Adipose tissue (tissue), 3 donors: ENCODE measurements around the gene NPIPA3. TPM values are rescaled to one million over a fixed set of nuclear protein-coding genes. Genes with fewer than 3 reads are reported as not detected.
"Not testable (repeated sequence)": the region's sequence is repeated elsewhere in the genome, so short reads cannot be mapped to it uniquely, and the experiment has no call there.

Experiments used
- H3K27ac ChIP-seq: one replicate; pipeline ENCODE4 v1.5.1; 2013; ENCODE audit warnings: low read depth, low read length
- WGBS, 3 donors: extraction: QIAGEN DNeasy Blood & Tissue Kit; methylation state at CpG; one replicate each; pipeline ENCODE4 v1.1.7; 2013; 5-methylcytosine and 5-hydroxymethylcytosine counted together
- polyA plus RNA-seq, 3 donors: library from polyadenylated mRNA; stranded (reverse); fragments of 200-250 nt; gene quantifications; one replicate each; pipeline ENCODE4 v1.2.3, GENCODE V29; 2013
- donor health status: healthy with polysubstance abuse.
- donor health status: Bipolar disorder and iron deficiency.
- donor health status: healthy.

Gene NPIPA3
- polyA plus RNA-seq, result 1 to 10 TPM in 2 of 3 donors, under 1 TPM in 1; 0.32 to 3.1 (median 2.6) TPM

GRCh38 chr16:14703156-14704011, at the start of gene NPIPA3:
Gene NPIPA3 (plus strand): TSS chr16:14703411. CDS start chr16:14708944, 5,533 bp downstream.
- no CpG with 5 or more reads among the region's 73 CpGs for WGBS, 3 donors
- H3K27ac ChIP-seq, result not testable (repeated sequence)

DNA sequence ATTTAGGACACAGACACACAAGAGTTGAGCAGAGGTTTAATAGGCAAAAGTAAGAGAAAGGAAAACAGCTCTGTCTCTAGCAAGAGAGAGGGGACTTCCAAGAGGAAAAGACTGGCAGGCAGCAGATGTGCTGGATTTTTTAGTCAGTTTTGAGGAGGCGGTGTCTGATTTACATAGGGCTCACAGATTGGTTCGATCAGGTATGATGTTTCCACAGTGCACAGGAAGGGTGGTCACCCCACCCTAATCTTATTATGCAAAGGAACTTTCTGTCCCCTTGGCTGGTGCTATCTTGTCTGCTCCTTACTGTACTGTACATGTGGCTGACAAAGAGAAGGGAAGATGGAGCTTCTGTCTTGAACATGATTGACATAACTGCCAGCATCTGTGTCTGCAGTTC, 45.1 kb upstream of the NPIPA3 start:
- H3K27ac ChIP-seq, result no peak overlapping the region
- 89 to 92% (median 89%) methylated on average over 2 of the region's 2 CpGs for WGBS, 3 donors

DNA sequence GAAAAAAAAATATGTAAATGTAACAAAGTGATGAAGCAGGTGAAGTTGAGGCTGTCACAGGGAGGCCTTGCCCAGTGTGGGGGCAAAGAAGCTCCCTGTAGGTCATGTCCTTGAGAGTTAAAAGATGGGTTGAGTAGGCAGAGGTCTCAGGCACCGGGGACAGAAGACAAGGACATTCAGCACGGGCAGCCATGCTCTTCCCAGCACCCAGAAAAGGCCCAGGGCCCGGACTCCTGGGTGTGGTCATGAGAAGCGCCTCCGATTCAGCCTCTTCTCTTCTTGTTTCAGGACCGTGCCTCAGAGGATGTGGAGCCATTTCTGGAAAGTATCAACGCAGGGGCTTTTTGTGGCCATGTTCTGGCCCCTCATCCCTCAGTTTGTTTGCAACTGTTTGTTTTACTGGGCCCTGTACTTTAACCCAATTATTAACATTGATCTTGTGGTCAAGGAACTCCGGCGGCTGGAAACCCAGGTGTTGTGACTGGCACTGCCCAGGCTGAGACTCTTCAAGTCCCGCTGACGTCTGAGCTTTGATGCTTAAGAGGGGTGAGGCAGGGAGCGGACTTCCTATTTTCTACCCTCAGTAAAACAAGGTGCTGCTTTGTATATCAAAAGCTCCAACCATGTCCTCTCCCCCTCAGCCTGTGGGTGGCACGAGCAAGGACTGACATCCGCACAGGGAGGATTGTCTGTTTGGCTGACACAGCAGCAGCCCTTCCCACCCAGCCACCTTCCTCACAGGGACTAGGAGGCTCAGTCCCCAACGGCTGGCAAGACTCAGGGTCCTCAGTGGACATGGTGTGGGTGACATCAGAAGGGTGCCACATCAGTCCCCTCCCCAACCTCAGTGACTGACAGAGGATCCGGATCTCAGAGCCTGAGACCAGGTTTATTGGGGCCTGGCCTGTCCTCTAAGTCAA, 35.6 kb upstream of the NPIPA3 start:
- 57 to 92% (median 89%) methylated on average over 16 of the region's 16 CpGs for WGBS, 3 donors

DNA sequence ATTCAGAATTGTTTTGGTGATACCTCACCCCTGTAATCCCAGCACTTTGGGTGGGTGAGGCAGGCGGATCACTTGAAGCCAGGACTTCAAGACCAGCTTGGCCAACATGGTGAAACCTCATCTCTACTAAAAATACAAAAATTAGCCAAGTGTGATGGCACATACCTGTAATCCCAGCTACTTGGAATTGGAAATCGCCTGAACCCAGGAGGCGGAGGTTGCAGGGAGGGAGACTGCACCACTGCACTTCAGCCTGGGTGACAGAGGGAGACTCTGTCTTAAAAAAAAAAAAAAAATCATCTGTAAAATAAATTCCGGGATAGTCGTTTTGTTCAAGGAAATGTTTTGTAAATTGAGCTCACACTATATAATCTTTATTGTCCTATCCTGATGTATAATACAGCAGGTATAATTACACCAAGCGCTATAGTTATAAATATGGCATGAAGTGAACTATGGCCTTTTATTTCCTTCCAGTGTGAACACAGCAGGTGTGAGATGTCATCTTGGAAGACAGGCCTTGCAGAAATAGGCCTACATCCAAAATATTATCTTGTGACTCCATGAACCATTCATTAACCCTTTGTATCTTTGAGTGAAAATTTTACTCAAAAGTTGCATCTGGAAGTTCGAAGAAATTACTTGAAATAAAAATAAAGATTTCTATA, 34.5 kb upstream of the NPIPA3 start:
- no peak overlapping the region for H3K27ac ChIP-seq
- WGBS, 3 donors, result 41 to 82% (median 78%) methylated on average over 7 of the region's 7 CpGs

More for the DNA sequence above, 35.6 kb upstream of the NPIPA3 start:
- no peak overlapping the region for H3K27ac ChIP-seq

- H3K27ac ChIP-seq, result no peak overlapping the region
- 43 to 97% (median 85%) methylated on average over 4 of the region's 4 CpGs for WGBS, 3 donors
Measured at GRCh38 chr16:14669776-14670175, 33.4 kb upstream of the NPIPA3 start.

DNA sequence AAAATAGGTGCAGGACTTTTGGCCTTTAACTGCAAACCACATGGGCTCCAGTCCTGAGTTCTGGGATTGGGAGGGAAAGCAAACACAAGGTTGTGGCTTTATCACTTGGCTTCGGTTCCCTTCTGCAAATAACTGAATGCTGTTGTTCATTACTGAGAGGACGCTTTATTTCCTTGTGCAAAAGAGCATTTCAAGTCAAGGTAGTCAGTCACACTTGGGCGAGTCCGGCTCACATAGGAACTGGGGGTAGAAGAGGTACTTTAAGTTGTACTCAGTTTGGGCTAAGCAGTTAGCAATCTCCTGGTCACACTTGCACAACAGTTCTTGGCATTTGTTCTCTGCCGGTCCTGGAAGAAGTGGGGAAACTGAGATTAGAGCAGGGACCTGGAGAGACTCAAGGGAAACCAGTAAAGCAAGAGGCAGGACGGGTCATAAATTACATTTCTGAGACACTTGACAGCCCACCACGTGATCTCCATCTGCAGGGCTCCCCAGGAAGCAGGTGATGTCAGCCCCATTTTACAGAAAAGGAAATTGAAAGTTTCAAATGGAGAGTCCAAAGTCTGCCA, 30.7 kb upstream of the NPIPA3 start:
- WGBS, 3 donors, result 20 to 64% (median 61%) methylated on average over 7 of the region's 7 CpGs
- H3K27ac ChIP-seq, result no peak overlapping the region

GRCh38 chr16:14676633-14677032, 26.6 kb upstream of the NPIPA3 start:
- 83 to 93% (median 89%) methylated on average over 3 of the region's 3 CpGs for WGBS, 3 donors
- no peak overlapping the region for H3K27ac ChIP-seq

- H3K27ac ChIP-seq, result no peak overlapping the region
- 90 to 99% (median 95%) methylated on average over 5 of the region's 5 CpGs for WGBS, 3 donors
Measured at GRCh38 chr16:14677627-14678026, 25.6 kb upstream of the NPIPA3 start.

- 78 to 89% (median 81%) methylated on average over 11 of the region's 11 CpGs for WGBS, 3 donors
- no peak overlapping the region for H3K27ac ChIP-seq
Measured at GRCh38 chr16:14678748-14679497, 24.3 kb upstream of the NPIPA3 start.

GRCh38 chr16:14680396-14680795, 22.8 kb upstream of the NPIPA3 start:
- WGBS, 3 donors, result 87 to 89% (median 87%) methylated on average over 7 of the region's 7 CpGs
- not testable (repeated sequence) for H3K27ac ChIP-seq

DNA sequence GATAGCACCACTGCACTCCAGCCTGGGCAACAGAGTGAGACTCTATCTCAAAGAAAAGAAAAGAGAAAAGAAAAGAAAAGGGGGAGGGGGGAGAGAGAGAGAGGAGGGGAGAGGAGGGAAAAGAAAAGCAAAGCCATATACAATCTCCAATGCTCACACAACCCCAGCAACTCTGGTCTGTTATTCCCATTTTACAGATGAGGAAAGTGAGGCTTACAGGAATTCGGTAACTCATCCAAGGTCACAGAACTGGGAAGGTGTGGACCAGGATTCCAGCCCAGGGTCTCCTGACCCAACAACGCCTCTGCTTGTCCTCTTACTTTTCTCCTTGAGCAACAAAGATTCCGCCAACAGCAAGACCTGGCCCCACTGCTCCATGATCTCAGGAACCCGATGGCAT, 22.1 kb upstream of the NPIPA3 start:
- WGBS, 3 donors, result 95 to 100% (median 97%) methylated on average over 4 of the region's 4 CpGs
- no peak overlapping the region for H3K27ac ChIP-seq

DNA sequence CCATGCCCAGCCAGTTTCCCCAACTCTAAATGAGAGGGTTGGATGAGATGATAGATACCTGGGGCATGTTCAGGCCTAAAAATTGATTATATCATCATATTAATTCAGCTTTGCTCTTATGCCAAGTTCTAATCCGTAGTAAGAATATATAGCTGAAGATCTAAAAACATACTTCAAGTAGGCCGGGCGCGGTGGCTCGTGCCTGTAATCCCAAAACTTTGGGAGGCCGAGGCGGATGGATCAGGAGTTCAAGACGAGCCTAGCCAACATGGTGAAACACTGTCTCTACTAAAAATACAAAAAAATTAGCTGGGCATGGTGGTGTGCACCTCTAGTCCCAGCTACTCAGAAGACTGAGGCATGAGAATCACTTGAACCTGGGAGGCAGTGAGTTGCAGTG, 21.1 kb upstream of the NPIPA3 start:
- WGBS, 3 donors, result 93 to 95% (median 95%) methylated on average over 8 of the region's 8 CpGs
- H3K27ac ChIP-seq, result no peak overlapping the region

DNA sequence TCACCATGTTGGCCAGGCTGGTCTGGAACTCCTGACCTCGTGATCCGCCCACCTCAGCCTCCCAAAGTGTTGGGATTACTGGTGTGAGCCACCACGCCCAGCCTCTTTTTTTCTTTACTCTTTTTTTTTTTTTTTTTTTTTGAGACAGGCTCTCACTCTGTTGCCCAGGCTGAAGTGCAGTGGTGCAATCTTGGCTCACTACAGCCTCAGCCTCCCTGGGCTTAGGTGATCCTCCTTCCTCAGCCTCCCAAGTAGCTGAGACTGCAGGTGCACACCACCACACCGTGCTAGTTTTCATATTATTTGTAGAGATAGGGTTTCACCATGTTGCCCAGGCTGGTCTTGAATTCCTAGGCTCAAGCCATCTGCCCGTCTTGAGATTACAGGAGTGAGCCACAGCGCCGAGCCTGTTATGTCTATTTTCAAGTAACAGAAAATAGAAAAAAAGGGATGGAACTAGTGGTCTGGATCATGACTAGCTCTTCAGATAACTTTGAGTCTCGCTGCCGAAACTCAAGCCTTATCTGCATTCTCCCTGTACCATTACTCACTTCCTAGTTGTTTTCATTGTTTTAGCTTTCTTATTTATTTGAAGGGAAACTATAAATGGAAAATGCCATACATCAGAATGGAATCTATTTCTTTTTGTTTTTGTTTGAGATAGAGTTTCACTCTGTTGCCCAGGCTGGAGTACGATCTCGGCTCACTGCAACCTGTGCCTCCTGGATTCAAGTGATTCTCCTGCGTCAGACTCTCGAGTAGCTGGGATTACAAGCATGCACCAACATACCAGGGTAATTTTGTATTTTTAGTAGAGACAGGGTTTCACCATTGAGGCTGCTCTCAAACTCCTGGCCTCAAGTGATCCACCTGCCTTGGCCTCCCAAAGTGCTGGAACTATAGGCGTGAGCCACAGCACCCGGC, 17.1 kb upstream of the NPIPA3 start:
- WGBS, 3 donors, result 77 to 90% (median 80%) methylated on average over 15 of the region's 15 CpGs
- H3K27ac ChIP-seq, result not testable (repeated sequence)

DNA sequence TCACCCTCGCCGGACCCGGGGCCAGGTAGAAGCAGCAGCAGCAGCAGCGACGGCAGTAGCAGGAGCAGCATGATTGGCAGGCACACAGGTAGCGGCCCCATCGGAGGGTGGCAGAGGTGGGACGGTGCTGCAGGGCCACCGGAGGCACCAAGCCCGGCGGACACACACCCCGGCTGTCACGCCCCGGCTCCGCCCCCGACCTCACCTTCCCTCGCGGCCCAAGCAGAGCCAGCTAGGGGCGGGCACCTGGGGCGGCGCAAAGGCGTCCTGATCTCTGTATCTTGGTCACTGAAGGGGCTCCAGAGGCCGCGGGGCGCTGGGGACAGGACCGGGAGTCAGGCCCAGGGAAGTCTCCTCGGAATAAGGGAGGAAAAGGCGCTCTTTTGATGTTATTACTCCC, 9.1 kb upstream of the NPIPA3 start, which contains the start of gene PLA2G10:
Gene PLA2G10 (minus strand): TSS at position 180 of the 400 bp plus-strand sequence. CDS start 79 bp downstream, at position 101.
- WGBS, 3 donors, result no CpG with 5 or more reads among the region's 28 CpGs
- not testable (repeated sequence) for H3K27ac ChIP-seq

GRCh38 chr16:14701859-14702258, 1.4 kb upstream of the NPIPA3 start:
- not testable (repeated sequence) for H3K27ac ChIP-seq
- WGBS, 3 donors, result 38 to 80% (median 63%) methylated on average over 1 to 2 of the region's 7 CpGs

- WGBS, 3 donors, result no CpG with 5 or more reads among the region's 11 CpGs
Measured at GRCh38 chr16:14702672-14703071, 539 bp upstream of the NPIPA3 start.

GRCh38 chr16:14733233-14733632, 30.0 kb downstream of the NPIPA3 start:
- WGBS, 3 donors, result no CpG with 5 or more reads among the region's 28 CpGs
- not testable (repeated sequence) for H3K27ac ChIP-seq

More at GRCh38 chr16:14702672-14703071, 539 bp upstream of the NPIPA3 start:
- not testable (repeated sequence) for H3K27ac ChIP-seq
